OCI-LY7 (cell line): ENCODE results near the gene SUFU.

Experiments
- EZH2phosphoT487 ChIP-seq: fragments of 200-600 bp; sonication (generic); IDR thresholded peaks from 2 replicates; pipeline ENCODE4 v1.6.1; 2018; ENCODE audit warnings: low read depth, borderline replicate concordance, mild to moderate bottlenecking, mixed run types, antibody characterized with exemption, low read length, moderate library complexity, mixed read lengths
- TF ChIP-seq, protein P1 (sequence below): fragments of 200-600 bp; sonication (generic); conservative IDR thresholded peaks from 2 replicates; pipeline ENCODE4 v1.5.1; 2014; ENCODE audit warnings: mild to moderate bottlenecking, antibody characterized with exemption, low read length, moderate library complexity, mixed read lengths

DNA sequence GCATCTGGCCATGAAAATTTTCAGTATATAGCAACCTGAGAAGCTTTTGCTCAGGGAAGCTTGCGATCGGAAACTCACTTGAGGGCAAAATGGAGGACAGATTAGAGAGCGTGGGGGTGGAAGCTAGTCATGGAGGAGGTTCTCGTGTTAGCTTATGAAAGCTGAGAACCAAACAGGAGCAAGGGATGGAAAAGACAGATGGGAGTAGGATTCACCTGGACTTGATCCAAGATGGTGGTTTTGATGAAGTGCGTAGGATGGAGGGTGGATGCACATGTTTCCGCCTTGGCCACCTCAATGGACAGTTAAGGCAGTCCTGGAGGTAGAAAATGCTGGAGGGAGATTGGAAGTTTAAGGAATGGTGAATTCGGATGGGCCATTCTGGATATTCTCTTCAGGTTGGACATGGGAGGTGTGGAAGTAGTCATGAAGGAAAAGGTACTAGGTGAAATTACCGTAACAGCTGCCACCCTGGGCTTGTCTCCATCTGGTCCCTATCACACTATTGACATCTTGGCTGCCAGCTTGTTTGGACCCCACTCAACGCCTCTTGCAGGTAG lies 46.1 kb upstream of the SUFU start:
- TF ChIP-seq, protein P1, sequence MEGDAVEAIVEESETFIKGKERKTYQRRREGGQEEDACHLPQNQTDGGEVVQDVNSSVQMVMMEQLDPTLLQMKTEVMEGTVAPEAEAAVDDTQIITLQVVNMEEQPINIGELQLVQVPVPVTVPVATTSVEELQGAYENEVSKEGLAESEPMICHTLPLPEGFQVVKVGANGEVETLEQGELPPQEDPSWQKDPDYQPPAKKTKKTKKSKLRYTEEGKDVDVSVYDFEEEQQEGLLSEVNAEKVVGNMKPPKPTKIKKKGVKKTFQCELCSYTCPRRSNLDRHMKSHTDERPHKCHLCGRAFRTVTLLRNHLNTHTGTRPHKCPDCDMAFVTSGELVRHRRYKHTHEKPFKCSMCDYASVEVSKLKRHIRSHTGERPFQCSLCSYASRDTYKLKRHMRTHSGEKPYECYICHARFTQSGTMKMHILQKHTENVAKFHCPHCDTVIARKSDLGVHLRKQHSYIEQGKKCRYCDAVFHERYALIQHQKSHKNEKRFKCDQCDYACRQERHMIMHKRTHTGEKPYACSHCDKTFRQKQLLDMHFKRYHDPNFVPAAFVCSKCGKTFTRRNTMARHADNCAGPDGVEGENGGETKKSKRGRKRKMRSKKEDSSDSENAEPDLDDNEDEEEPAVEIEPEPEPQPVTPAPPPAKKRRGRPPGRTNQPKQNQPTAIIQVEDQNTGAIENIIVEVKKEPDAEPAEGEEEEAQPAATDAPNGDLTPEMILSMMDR = no peak
- TF ChIP-seq EZH2phosphoT487 = no peak
